Measurements from ENCODE around the gene NELL2. TPM values are rescaled to one million over a fixed set of nuclear protein-coding genes. Genes with fewer than 3 reads are reported as not detected.

NELL2 gene
- total RNA-seq, 1 donor from 2014 or later: 0.55 TPM

DNA sequence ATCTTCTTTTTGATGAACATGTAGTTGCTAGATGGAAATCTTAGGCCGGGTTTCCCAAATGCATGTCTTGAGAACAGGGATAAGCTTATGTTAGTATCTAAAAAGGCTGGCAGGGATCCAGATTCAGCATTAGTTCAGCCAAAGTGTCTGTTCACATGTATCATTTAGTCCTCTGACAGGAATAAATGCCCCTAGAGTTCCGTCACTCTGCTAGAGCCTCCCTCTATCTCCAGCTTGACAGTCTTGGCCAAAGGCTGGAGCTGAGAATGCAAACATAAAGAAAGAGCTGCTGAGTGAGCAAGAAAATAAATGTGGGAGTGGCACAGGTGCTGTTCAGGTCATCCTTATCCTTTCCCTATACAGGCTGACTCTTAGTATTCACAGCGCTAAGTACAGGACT lies 13.8 kb upstream of the NELL2 start:
- H3K27ac ChIP-seq (replicated peaks): no peak overlapping the region
- TF ChIP-seq CTCF (IDR thresholded peaks at IDR 0.05; ENCODE audit: borderline replicate concordance): no peak
- no peaks in the 10 kb centered on the region for H3K4me1 ChIP-seq
- no peaks in the 10 kb centered on the region for H3K9me3 ChIP-seq (replicated peaks)
- intact Hi-C loops (cut with micrococcal nuclease): no loop called here
- H3K27me3 ChIP-seq (ENCODE audit: low read depth): no peaks in the 10 kb centered on the region
- no peaks in the 10 kb centered on the region for H3K36me3 ChIP-seq
- H3K4me3 ChIP-seq: no peak overlapping the region
- DNase-seq: no peak

DNA sequence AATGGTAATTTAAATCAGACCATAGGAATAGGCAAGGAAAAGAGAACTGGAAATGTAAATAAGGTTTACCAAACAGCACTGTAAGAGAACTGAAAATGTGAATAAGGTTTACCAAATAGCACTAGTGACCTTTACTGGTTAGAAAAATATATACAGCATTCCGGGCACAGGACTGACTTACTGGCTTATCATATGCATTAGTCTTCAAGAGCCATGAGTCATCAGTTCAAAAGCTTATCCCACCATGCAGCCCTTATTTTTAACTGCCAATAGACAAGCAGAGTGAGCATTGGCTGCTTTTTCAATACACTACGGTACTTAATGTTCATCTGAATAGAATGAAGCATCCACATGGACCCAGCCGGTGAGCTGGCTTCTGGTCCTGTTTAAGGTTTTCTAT lies 13.0 kb upstream of the NELL2 start:
- Histone ChIP-seq H3K4me3 (no peak overlapping the region), H3K27me3 (ENCODE audit: low read depth) (no peaks in the 10 kb centered on the region), H3K27ac (replicated peaks) (no peak overlapping the region), H3K4me1 (no peaks in the 10 kb centered on the region), H3K36me3 (no peaks in the 10 kb centered on the region), H3K9me3 (replicated peaks) (no peaks in the 10 kb centered on the region)
- DNase-seq: no peak
- intact Hi-C loops (cut with micrococcal nuclease): no loop called here
- no peak for TF ChIP-seq CTCF (IDR thresholded peaks at IDR 0.05; ENCODE audit: borderline replicate concordance)

- intact Hi-C loops (cut with micrococcal nuclease): no loop called here
- TF ChIP-seq CTCF (IDR thresholded peaks at IDR 0.05; ENCODE audit: borderline replicate concordance): no peak
Measured at GRCh38 chr12:44885902-44886301, 9.8 kb upstream of the NELL2 start.

GRCh38 chr12:44881197-44881596 lies 5.1 kb upstream of the NELL2 start:
- no peak for TF ChIP-seq CTCF (IDR thresholded peaks at IDR 0.05; ENCODE audit: borderline replicate concordance)
- H3K4me1 ChIP-seq: peaks cover 9% of the 10 kb centered on the region
- no peak overlapping the region for H3K27ac ChIP-seq (replicated peaks)
- intact Hi-C loops (cut with micrococcal nuclease): no loop called here
- peaks cover 23% of the 10 kb centered on the region for H3K9me3 ChIP-seq (replicated peaks)
- H3K4me3 ChIP-seq: no peak overlapping the region
- peaks cover 28% of the 10 kb centered on the region for H3K27me3 ChIP-seq (ENCODE audit: low read depth)
- no peaks in the 10 kb centered on the region for H3K36me3 ChIP-seq
- DNase-seq: no peak

More at GRCh38 chr12:44885902-44886301, 9.8 kb upstream of the NELL2 start:
- no peak for DNase-seq
- Histone ChIP-seq H3K9me3 (replicated peaks) (peaks cover 15% of the 10 kb centered on the region), H3K36me3 (no peaks in the 10 kb centered on the region), H3K27ac (replicated peaks) (no peak overlapping the region), H3K4me3 (no peak overlapping the region), H3K27me3 (ENCODE audit: low read depth) (no peaks in the 10 kb centered on the region), H3K4me1 (no peaks in the 10 kb centered on the region)

DNA sequence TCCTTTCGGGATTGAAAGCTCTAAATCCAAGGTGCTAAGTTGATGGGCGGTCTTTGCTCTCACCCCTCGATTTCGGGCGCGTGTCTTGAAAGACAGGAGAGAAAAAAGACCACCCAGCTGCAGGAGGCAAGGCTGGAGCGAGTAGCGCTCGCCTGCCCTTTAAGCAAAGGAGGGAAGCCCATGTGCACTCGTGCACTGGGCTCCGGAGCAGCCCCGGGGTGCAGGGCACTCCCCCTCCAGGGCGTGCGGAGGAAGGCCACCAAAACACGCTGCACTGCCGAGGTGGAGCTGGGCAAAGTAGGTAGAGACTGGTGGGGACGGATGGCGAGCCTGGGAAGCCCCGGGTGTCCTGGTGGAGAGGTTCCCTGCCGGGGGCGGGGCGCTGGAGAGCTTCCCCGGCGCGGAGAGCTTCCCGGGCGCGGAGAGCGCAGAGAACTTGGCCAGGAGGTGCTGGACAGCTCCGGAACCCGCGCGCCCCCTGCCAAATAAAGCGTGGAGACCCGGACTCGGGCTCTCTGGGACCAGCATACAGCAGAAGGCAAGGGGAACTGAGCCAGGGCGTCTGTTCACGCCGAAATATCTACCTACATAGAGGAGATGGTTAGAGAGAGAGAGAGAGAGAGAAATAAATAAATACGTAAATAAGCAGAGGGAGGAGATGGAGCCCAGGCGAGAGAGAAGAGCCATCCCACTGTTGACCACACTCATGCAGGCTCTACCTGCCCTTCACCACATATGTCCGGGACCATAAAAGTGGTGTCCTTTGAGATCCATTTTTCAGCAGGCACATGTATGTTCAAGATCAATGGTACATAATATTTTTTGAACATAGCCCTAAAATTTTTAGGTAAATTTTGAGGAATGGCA lies 662 bp upstream of the NELL2 start:
- Histone ChIP-seq H3K4me3 (peak overlapping the region; percentile 69), H3K4me1 (peaks cover 26% of the 10 kb centered on the region), H3K36me3 (no peaks in the 10 kb centered on the region), H3K27ac (replicated peaks) (no peak overlapping the region), H3K27me3 (ENCODE audit: low read depth) (peaks cover 72% of the 10 kb centered on the region), H3K9me3 (replicated peaks) (peaks cover 16% of the 10 kb centered on the region)
- no peak for TF ChIP-seq CTCF (IDR thresholded peaks at IDR 0.05; ENCODE audit: borderline replicate concordance)
- DNase-seq: no peak
- intact Hi-C loops (cut with micrococcal nuclease): no loop called here

Data from left ventricle myocardium inferior (tissue), 1 donor.